K562 (cell line): ENCODE data around the gene OLR1. TPM values are rescaled to one million over a fixed set of nuclear protein-coding genes. Genes with fewer than 3 reads are reported as not detected.

Source experiments
- CSDE1 ChIP-seq, 2 experiments: fragments of 450-650 bp; IDR thresholded peaks; 2 replicates each; pipeline ENCODE4 v1.6.1; 2016; ENCODE audit warnings: mild to moderate bottlenecking in 1 of 2
- DIDO1 ChIP-seq: fragments of 450-650 bp; IDR thresholded peaks from 2 replicates; pipeline ENCODE4 v1.6.1; 2016; ENCODE audit warnings: low read depth, missing biosample characterization, missing genetic modification characterization
- EWSR1 ChIP-seq: fragments of 450-650 bp; IDR thresholded peaks from 2 replicates; pipeline ENCODE4 v1.6.1; 2018; ENCODE audit warnings: borderline replicate concordance, mild to moderate bottlenecking, low read depth, moderate library complexity; ENCODE audit not compliant: partially characterized antibody
- GTF2F1 ChIP-seq: IDR thresholded peaks from 2 replicates; pipeline ENCODE4 v1.6.1; 2011; ENCODE audit warnings: low read depth, low read length, improper control_type of control experiment
- MAFF ChIP-seq: IDR thresholded peaks from 2 replicates; pipeline ENCODE4 v1.6.1; 2012; ENCODE audit warnings: low read length, improper control_type of control experiment
- NFYB ChIP-seq: IDR thresholded peaks from 2 replicates; pipeline ENCODE4 v1.6.1; 2011; ENCODE audit warnings: mild to moderate bottlenecking, moderate library complexity; ENCODE audit not compliant: insufficient read length; ENCODE audit errors: extremely low read depth
- PBX2 ChIP-seq, 2 experiments: IDR thresholded peaks in 1 of 2; conservative IDR thresholded peaks in 1 of 2; 2 replicates each; pipeline ENCODE4 v1.6.1; 2016; ENCODE audit warnings: low read depth in 2 of 2, mild to moderate bottlenecking in 1 of 2, missing compliant biosample characterization in 1 of 2, missing genetic modification characterization in 1 of 2, moderate library complexity in 1 of 2
- U2AF2 ChIP-seq: fragments of 200-400 bp; formaldehyde crosslinking; optimal IDR thresholded peaks from 2 replicates; pipeline ENCODE3; 2017; ENCODE audit warnings: low read depth, mild to moderate bottlenecking, low read length
- ZBTB49 ChIP-seq: sonication (generic); formaldehyde crosslinking; IDR thresholded peaks from 2 replicates; pipeline ENCODE4 v1.8.0; 2022; ENCODE audit warnings: missing genetic modification reagents, mild to moderate bottlenecking, borderline replicate concordance
- ZNF124 ChIP-seq: sonication (generic); formaldehyde crosslinking; IDR thresholded peaks from 2 replicates; pipeline ENCODE4 v1.8.1; 2022; ENCODE audit warnings: missing genetic modification reagents
- ZNF518B ChIP-seq: fragments of 250-450 bp; sonication (Bioruptor Pico); IDR thresholded peaks from 2 replicates; pipeline ENCODE4 v1.5.0; 2021; ENCODE audit warnings: mild to moderate bottlenecking, moderate library complexity
- ZNF639 ChIP-seq, 2 experiments: fragments of 200-800 bp in 1 of 2; sonication (Bioruptor generic) in 1 of 2; sonication (generic) in 1 of 2; formaldehyde crosslinking in 1 of 2; IDR thresholded peaks in 1 of 2; conservative IDR thresholded peaks in 1 of 2; 2 replicates each; pipeline versions ENCODE4 v1.5.0 to v1.6.1; 2016 to 2020; ENCODE audit warnings: missing compliant biosample characterization in 1 of 2, missing genetic modification characterization in 1 of 2, missing genetic modification reagents in 1 of 2
- polyA plus RNA-seq, 8 experiments: library from polyadenylated mRNA; depleted of rRNA in 4 of 8; stranded (reverse) in 5 of 8; unstranded in 3 of 8; fragments of >200 nt; fragmentation: Nextera tagmentation in 2 of 8; fragmentation: Illumina TruSeq in 1 of 8; extraction: Ambion mirVana in 2 of 8; extraction: Trizol in 1 of 8; gene quantifications; 2 replicates each; pipeline versions ENCODE4 v1.2.1 to v1.2.3, GENCODE V29; 2011 to 2014; ENCODE audit warnings: inconsistent platforms in 1 of 8, missing spikeins in 1 of 8
- total RNA-seq, 7 experiments: library from RNA; depleted of rRNA in 6 of 7; stranded (reverse); fragments of >200 nt in 6 of 7; fragmentation: Illumina TruSeq in 2 of 7; extraction: Trizol in 2 of 7; gene quantifications; 2 replicates each; pipeline versions ENCODE4 v1.2.1 to v1.2.3, GENCODE V29; 2011 to 2021; ENCODE audit warnings: low replicate concordance in 1 of 7

The OLR1 gene
- total and polyA plus RNA-seq, 9 of the 15 experiments (the other 6 are each of a cell fraction or from before 2014, with no cell fraction given) = not detected

- TF ChIP-seq ZNF639 (CRISPR knock-in tag; conservative IDR thresholded peaks at IDR 0.05 in 1 of 2, IDR thresholded peaks at IDR 0.05 in 1 of 2) = no peak
- TF ChIP-seq GTF2F1 = no peak
- no peak for TF ChIP-seq DIDO1 (tag)
- no peak for TF ChIP-seq ZNF124 (CRISPR knock-in tag)
- TF ChIP-seq EWSR1 = no peak
- no peak for TF ChIP-seq PBX2 (CRISPR knock-in tag; IDR thresholded peaks at IDR 0.05; ENCODE audit: low read depth)
- no peak for TF ChIP-seq PBX2 (tag; conservative IDR thresholded peaks at IDR 0.05; ENCODE audit: low read depth)
- TF ChIP-seq ZNF518B (CRISPR knock-in tag) = no peak
- TF ChIP-seq ZBTB49 (CRISPR knock-in tag) = no peak
- TF ChIP-seq MAFF = peak; percentile 61
- no peak for TF ChIP-seq CSDE1 (IDR thresholded peaks at IDR 0.05)
- TF ChIP-seq U2AF2 = no peak
- TF ChIP-seq NFYB = no peak
These were observed 40.2 kb upstream of the OLR1 start (continued) for GRCh38 chr12:10211940-10212738.
